RWPE2 (cell line): ENCODE results near the gene FNBP1.
A peak's percentile ranks its signal among the peaks of the same experiment; 100 is the strongest.
"Not testable (repeated sequence)": the region's sequence is repeated elsewhere in the genome, so short reads cannot be mapped to it uniquely, and the experiment has no call there.

Experiments
- ATAC-seq: fragments of 200-7000 bp; cut with Tn5 transposase; 3 replicates; pipeline ENCODE4 v1.9.1; 2021; ENCODE audit warnings: low read depth
- DNase-seq: peaks from one replicate; pipeline ENCODE4 v3.0.0-alpha.2; 2020; ENCODE audit warnings: low spot score
- H3K27ac ChIP-seq: fragments of 450-650 bp; 2 replicates; pipeline ENCODE4 v1.5.1; 2017; ENCODE audit warnings: mild to moderate bottlenecking; ENCODE audit not compliant: poor library complexity, severe bottlenecking
- H3K27me3 ChIP-seq: fragments of 250-450 bp; sonication (Bioruptor Pico); 2 replicates; pipeline ENCODE4 v1.5.1; 2021; ENCODE audit warnings: mild to moderate bottlenecking, moderate library complexity; ENCODE audit not compliant: insufficient read depth, poor library complexity, severe bottlenecking
- H3K36me3 ChIP-seq: fragments of 250-450 bp; sonication (Bioruptor Pico); 2 replicates; pipeline ENCODE4 v1.5.1; 2020; ENCODE audit warnings: low read depth, mild to moderate bottlenecking, moderate library complexity
- H3K4me1 ChIP-seq: fragments of 250-450 bp; sonication (Bioruptor Pico); 2 replicates; pipeline ENCODE4 v1.5.1; 2021; ENCODE audit warnings: mild to moderate bottlenecking, moderate library complexity; ENCODE audit not compliant: insufficient read depth, poor library complexity, severe bottlenecking
- H3K4me3 ChIP-seq: fragments of 250-450 bp; sonication (Bioruptor Pico); 2 replicates; pipeline ENCODE4 v1.5.1; 2021; ENCODE audit warnings: mild to moderate bottlenecking, moderate library complexity; ENCODE audit not compliant: severe bottlenecking
- H3K9me3 ChIP-seq: fragments of 250-450 bp; sonication (Bioruptor Pico); 2 replicates; pipeline ENCODE4 v1.5.1; 2021; ENCODE audit warnings: mild to moderate bottlenecking, moderate library complexity; ENCODE audit not compliant: severe bottlenecking
- TF ChIP-seq, protein P1 (sequence below): fragments of 450-650 bp; IDR thresholded peaks from one replicate; pipeline ENCODE4 v1.5.1; 2017; ENCODE audit warnings: mild to moderate bottlenecking, moderate library complexity; ENCODE audit not compliant: poor library complexity, severe bottlenecking

The FNBP1 gene

DNA sequence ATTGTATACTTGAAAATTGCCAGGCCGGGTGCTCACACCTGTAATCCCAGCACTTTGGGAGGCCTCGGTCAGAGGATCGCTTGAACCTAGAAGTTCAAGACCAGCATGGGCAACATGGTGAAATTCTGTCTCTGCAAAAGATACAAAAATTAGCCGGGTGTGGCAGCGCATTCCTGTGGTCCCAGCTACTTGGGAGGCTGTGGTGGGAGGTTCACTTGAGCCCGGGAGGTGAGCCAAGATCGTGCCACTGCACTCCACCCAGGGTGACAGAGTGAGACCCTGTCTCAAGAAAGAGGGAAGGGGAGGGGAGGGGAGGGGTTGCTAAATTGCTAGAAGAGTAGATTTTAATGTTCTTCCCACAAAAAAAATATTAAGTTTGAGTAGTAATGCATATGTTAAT, 53.2 kb downstream of the FNBP1 start:
- H3K36me3 ChIP-seq, result peaks cover 3% of the 10 kb centered on the region; the same call in 1 of the 2 replicates
- TF ChIP-seq, protein P1, sequence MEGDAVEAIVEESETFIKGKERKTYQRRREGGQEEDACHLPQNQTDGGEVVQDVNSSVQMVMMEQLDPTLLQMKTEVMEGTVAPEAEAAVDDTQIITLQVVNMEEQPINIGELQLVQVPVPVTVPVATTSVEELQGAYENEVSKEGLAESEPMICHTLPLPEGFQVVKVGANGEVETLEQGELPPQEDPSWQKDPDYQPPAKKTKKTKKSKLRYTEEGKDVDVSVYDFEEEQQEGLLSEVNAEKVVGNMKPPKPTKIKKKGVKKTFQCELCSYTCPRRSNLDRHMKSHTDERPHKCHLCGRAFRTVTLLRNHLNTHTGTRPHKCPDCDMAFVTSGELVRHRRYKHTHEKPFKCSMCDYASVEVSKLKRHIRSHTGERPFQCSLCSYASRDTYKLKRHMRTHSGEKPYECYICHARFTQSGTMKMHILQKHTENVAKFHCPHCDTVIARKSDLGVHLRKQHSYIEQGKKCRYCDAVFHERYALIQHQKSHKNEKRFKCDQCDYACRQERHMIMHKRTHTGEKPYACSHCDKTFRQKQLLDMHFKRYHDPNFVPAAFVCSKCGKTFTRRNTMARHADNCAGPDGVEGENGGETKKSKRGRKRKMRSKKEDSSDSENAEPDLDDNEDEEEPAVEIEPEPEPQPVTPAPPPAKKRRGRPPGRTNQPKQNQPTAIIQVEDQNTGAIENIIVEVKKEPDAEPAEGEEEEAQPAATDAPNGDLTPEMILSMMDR, result no peak
- no peak overlapping the region for H3K27ac ChIP-seq
- H3K4me3 ChIP-seq, result no peak overlapping the region
- ATAC-seq (peak; percentile 61; the same call in 2 of the 3 replicates), DNase-seq (no peak)
- H3K4me1 ChIP-seq, result peaks cover 20% of the 10 kb centered on the region
- no peaks in the 10 kb centered on the region for H3K27me3 ChIP-seq
- H3K9me3 ChIP-seq, result peaks cover 4% of the 10 kb centered on the region

DNA sequence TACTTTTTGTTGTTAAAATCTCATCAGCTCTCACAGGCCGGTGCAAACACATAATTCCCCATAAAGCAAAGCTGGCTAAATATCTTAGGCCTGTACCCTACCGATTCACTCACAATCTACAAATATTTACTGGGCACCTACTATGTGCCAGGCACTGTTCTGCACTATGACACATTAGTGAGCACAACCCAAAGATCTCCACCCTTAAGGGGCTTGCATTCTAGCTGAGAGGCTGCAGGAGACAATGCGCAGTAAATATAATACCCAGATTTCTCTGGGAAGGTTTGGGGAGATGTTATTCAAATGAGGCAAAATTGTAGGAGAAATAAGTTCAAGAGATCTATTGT, 53.7 kb downstream of the FNBP1 start:
- Histone ChIP-seq H3K4me3 (no peak overlapping the region), H3K27ac (no peak overlapping the region), H3K9me3 (peaks cover 4% of the 10 kb centered on the region), H3K36me3 (peaks cover 3% of the 10 kb centered on the region; the same call in 1 of the 2 replicates), H3K27me3 (no peaks in the 10 kb centered on the region), H3K4me1 (peaks cover 20% of the 10 kb centered on the region)
- TF ChIP-seq, protein P1, result no peak
- DNase-seq, result no peak
- ATAC-seq, result no peak

DNA sequence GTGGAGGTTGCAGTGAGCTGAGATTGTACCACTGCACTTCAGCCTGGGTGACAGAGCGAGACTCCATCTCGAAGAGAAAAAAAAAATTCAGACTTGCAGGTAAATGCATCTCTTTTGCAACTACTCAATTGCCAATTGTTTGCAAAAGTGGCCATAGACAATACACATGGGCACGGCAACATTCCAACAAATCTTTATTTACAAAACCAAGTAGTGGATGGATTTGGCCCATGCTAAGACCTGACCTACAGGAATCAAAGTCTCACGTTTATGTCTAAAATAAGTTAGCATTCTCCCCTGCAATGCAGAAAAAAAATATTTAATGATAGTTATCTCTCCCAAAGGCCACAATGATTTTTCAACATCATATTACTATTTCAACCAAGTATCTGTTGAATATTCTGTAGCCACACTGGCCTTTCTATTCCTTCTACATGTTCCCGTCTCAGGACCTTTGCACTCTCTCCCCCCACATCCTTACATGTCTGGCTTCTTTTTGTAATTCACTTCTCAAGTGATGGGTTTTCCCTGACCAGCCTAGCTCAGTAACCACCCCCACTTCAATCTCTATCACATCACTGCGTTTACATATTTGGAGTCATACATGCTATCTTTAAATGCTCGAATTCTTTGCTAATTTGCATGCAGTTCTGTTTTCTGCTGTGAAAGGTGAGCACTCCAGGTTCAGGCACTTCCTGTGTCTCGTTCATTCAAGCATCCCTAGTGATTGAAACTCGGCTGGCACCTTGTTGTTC, 54.2 kb downstream of the FNBP1 start:
- Histone ChIP-seq H3K27me3 (no peaks in the 10 kb centered on the region), H3K36me3 (no peaks in the 10 kb centered on the region; the same call in 1 of the 2 replicates), H3K27ac (no peak overlapping the region), H3K4me3 (no peak overlapping the region), H3K4me1 (peaks cover 20% of the 10 kb centered on the region), H3K9me3 (peaks cover 4% of the 10 kb centered on the region)
- TF ChIP-seq, protein P1, result no peak
- DNase-seq, result no peak
- no peak for ATAC-seq

DNA sequence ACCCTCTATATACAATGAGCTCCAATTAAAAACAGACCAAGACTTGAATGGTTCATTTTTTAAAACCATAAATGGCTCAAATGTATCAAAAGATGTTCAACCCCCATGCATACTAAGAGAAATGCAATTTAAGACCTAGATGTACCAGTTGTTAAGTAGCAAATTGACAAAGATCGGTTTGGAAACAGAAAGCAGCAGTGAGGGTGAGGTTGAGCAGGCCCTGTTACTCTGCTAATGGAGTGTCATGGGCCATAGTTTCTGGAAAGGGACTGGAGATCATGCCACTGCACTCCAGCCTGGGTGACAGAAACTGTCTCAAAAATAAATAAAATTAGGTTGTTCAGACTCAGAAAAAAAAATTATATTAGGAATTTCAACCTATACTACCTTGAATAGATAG, 55.0 kb downstream of the FNBP1 start:
- DNase-seq, result no peak
- H3K27me3 ChIP-seq, result no peaks in the 10 kb centered on the region
- ATAC-seq, result no peak
- peaks cover 20% of the 10 kb centered on the region for H3K4me1 ChIP-seq
- no peak overlapping the region for H3K27ac ChIP-seq
- TF ChIP-seq, protein P1, result no peak
- no peaks in the 10 kb centered on the region for H3K36me3 ChIP-seq
- peaks cover 4% of the 10 kb centered on the region for H3K9me3 ChIP-seq
- no peak overlapping the region for H3K4me3 ChIP-seq

DNA sequence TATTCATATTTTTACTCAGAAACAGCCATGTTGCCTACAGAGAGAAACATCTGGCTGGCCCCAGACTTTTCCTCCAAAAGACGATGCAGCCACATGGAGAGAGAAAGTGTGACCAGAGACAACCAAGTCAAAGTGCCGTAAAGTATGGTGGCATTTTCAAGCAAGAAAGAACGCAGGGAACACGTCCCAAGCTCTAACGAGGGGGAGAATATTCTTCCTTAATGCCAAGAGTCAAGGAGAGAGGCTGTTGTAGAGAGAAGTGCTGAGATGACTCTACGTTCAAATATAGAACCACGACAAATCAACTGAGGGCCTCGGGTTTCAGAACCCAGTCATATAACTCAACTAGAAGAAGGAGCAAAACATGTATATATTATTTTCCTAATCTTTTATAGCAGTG, 55.9 kb downstream of the FNBP1 start:
- no peak for ATAC-seq
- TF ChIP-seq, protein P1, result no peak
- no peak overlapping the region for H3K4me3 ChIP-seq

DNA sequence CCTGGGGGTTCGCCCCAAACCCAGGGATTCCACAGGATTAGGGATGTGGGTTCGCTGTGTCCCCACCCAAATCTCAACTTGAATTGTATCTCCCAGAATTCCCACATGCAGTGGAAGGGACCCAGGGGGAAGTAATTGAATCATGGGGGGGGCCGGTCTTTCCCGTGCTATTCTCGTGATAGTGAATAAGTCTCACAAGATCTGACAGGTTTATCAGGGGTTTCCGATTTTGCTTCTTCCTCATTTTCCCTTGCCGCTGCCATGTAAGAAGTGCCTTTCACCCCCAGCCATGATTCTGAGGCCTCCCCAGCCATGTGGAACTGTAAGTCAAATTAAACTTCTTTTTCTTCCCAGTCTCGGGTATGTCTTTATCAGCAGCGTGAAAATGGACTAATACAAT, 58.4 kb downstream of the FNBP1 start:
- ATAC-seq, H3K9me3 ChIP-seq, H3K27ac ChIP-seq, H3K36me3 ChIP-seq, H3K4me3 ChIP-seq, H3K4me1 ChIP-seq, DNase-seq, H3K27me3 ChIP-seq: not testable (repeated sequence)

More for the DNA sequence above, 55.9 kb downstream of the FNBP1 start:
- no peak for DNase-seq
- Histone ChIP-seq H3K27me3 (no peaks in the 10 kb centered on the region), H3K4me1 (peaks cover 19% of the 10 kb centered on the region), H3K36me3 (no peaks in the 10 kb centered on the region), H3K9me3 (peaks cover 4% of the 10 kb centered on the region), H3K27ac (no peak overlapping the region)
